H1 (cell line): ENCODE results near the gene CAV1. TPM values are rescaled to one million over a fixed set of nuclear protein-coding genes. Genes with fewer than 3 reads are reported as not detected.

Experiments used
- CTCF ChIA-PET: fragments of 300-600 bp; sonication (Branson Sonifier 250); formaldehyde crosslinking; loops from one replicate; lab custom pipeline; 2021; ENCODE audit not compliant: partially characterized antibody; lab: Charles Lee
- POLR2A ChIA-PET: fragments of 300-600 bp; sonication (Branson Sonifier 250); formaldehyde crosslinking; loops from one replicate; lab custom pipeline; 2021; ENCODE audit warnings: inconsistent platforms; ENCODE audit not compliant: partially characterized antibody; lab: Charles Lee
- DNase-seq, 2 experiments: peaks; one replicate each; pipeline versions ENCODE4 v3.0.0 to v3.0.0-alpha.2; 2010 to 2022; ENCODE audit warnings: low spot score in 2 of 2, low read depth in 1 of 2, mixed read lengths in 1 of 2
- FAIRE-seq: peaks from 2 replicates; lab custom pipeline; 2011; peaks lifted over from hg19 to GRCh38; lab: Jason Lieb, UNC
- H2AFZ ChIP-seq: 2 replicates; pipeline ENCODE4 v1.8.1; 2012; ENCODE audit warnings: low read length, inconsistent platforms
- H2AK5ac ChIP-seq: 2 replicates; pipeline ENCODE4 v1.6.1; 2013; ENCODE audit warnings: low read depth, low read length
- H2BK120ac ChIP-seq: replicated peaks from 2 replicates; pipeline ENCODE3; 2013; ENCODE audit warnings: low read depth, low read length, inconsistent platforms
- H2BK12ac ChIP-seq: 2 replicates; pipeline ENCODE4 v1.6.1; 2013; ENCODE audit warnings: low read depth, low read length
- H2BK15ac ChIP-seq: 2 replicates; pipeline ENCODE4 v1.6.1; 2013; ENCODE audit warnings: low read length
- H2BK20ac ChIP-seq: 2 replicates; pipeline ENCODE4 v1.6.1; 2013; ENCODE audit warnings: low read length
- H2BK5ac ChIP-seq: 2 replicates; pipeline ENCODE4 v1.6.1; 2013; ENCODE audit warnings: low read depth, low read length
- H3K14ac ChIP-seq: 2 replicates; pipeline ENCODE4 v1.6.1; 2013; ENCODE audit warnings: inconsistent platforms; ENCODE audit not compliant: insufficient read length
- H3K18ac ChIP-seq: 2 replicates; pipeline ENCODE4 v1.6.1; 2013; ENCODE audit warnings: low read length; ENCODE audit errors: extremely low read depth
- H3K23ac ChIP-seq: 2 replicates; pipeline ENCODE4 v1.6.1; 2013; ENCODE audit warnings: inconsistent platforms; ENCODE audit not compliant: insufficient read length
- H3K23me2 ChIP-seq: 2 replicates; pipeline ENCODE4 v1.6.1; 2013; ENCODE audit warnings: low read depth, low read length
- H3K27ac ChIP-seq: 2 replicates; pipeline ENCODE4 v1.6.1; 2011; ENCODE audit warnings: low read depth, low read length, inconsistent platforms
- H3K27me3 ChIP-seq, 4 experiments: replicated peaks in 1 of 4; 1 replicate in 1 of 4; 2 replicates in 3 of 4; pipeline versions ENCODE4 v1.6.1 to v1.8.1; 2011 to 2013; ENCODE audit warnings: low read length in 3 of 4, mild to moderate bottlenecking in 3 of 4, inconsistent platforms in 2 of 4, mixed read lengths in 2 of 4, moderate library complexity in 1 of 4; ENCODE audit not compliant: control insufficient read depth in 3 of 4, insufficient read depth in 3 of 4; ENCODE audit errors: extremely low read depth in 1 of 4
- H3K36me3 ChIP-seq, 4 experiments: 2 replicates each; pipeline versions ENCODE4 v1.6.1 to v1.8.1; 2011 to 2013; ENCODE audit warnings: mild to moderate bottlenecking in 4 of 4, low read length in 3 of 4, moderate library complexity in 2 of 4, control low read depth in 1 of 4, inconsistent platforms in 1 of 4; ENCODE audit not compliant: insufficient read depth in 4 of 4, control insufficient read depth in 2 of 4
- H3K4ac ChIP-seq: replicated peaks from 2 replicates; pipeline ENCODE3; 2013; ENCODE audit warnings: low read length, low read depth, mixed read lengths, inconsistent platforms; ENCODE audit not compliant: insufficient read length
- H3K4me1 ChIP-seq, 4 experiments: replicated peaks in 1 of 4; 1 replicate in 1 of 4; 2 replicates in 3 of 4; pipeline versions ENCODE4 v1.6.1 to v1.8.1; 2011 to 2013; ENCODE audit warnings: low read length in 3 of 4, inconsistent platforms in 2 of 4, mixed read lengths in 1 of 4; ENCODE audit not compliant: insufficient read depth in 4 of 4, control insufficient read depth in 3 of 4
- H3K4me2 ChIP-seq, 2 experiments: 2 replicates each; pipeline versions ENCODE4 v1.6.1 to v1.8.1; 2011 to 2013; ENCODE audit warnings: low read depth in 2 of 2, low read length in 2 of 2, control low read depth in 1 of 2, inconsistent platforms in 1 of 2, mild to moderate bottlenecking in 1 of 2; ENCODE audit not compliant: insufficient read depth in 1 of 2
- H3K4me3 ChIP-seq, 4 experiments: fragments of 200-600, 300-600 bp in 1 of 4; sonication (generic), shearing (Covaris generic), sonication (Bioruptor Twin) in 1 of 4; 2 replicates each; pipeline versions ENCODE4 v1.5.1 to v1.8.1; 2011 to 2016; ENCODE audit warnings: low read length in 4 of 4, low read depth in 3 of 4, control low read depth in 2 of 4, inconsistent platforms in 2 of 4, mild to moderate bottlenecking in 2 of 4, mixed read lengths in 1 of 4, moderate library complexity in 1 of 4; ENCODE audit not compliant: insufficient read depth in 2 of 4; ENCODE audit errors: extremely low read depth in 1 of 4
- H3K56ac ChIP-seq: replicated peaks from 2 replicates; pipeline ENCODE3; 2013; ENCODE audit warnings: low read depth, mild to moderate bottlenecking, mixed read lengths, low read length, inconsistent platforms; ENCODE audit not compliant: insufficient read length
- H3K79me1 ChIP-seq: 2 replicates; pipeline ENCODE4 v1.6.1; 2013; ENCODE audit warnings: low read depth, low read length, control low read depth
- H3K79me2 ChIP-seq, 2 experiments: 2 replicates each; pipeline versions ENCODE4 v1.6.1 to v1.8.1; 2012 to 2013; ENCODE audit warnings: low read length in 2 of 2, mild to moderate bottlenecking in 2 of 2, inconsistent platforms in 1 of 2; ENCODE audit not compliant: insufficient read depth in 2 of 2, control insufficient read depth in 1 of 2
- H3K9ac ChIP-seq, 4 experiments: replicated peaks in 1 of 4; 1 replicate in 1 of 4; 2 replicates in 3 of 4; pipeline versions ENCODE4 v1.6.1 to v1.8.1; 2011 to 2013; ENCODE audit warnings: low read depth in 3 of 4, low read length in 3 of 4, control low read depth in 2 of 4, mild to moderate bottlenecking in 2 of 4, moderate library complexity in 2 of 4, inconsistent platforms in 1 of 4; ENCODE audit errors: extremely low read depth in 1 of 4
- H3K9me3 ChIP-seq, 2 experiments: 2 replicates each; pipeline versions ENCODE4 v1.6.1 to v1.8.1; 2012 to 2013; ENCODE audit warnings: mild to moderate bottlenecking in 2 of 2, moderate library complexity in 2 of 2, control low read depth in 1 of 2, inconsistent platforms in 1 of 2, low read depth in 1 of 2, low read length in 1 of 2, mixed read lengths in 1 of 2; ENCODE audit not compliant: insufficient read depth in 2 of 2
- H4K20me1 ChIP-seq, 2 experiments: replicated peaks in 1 of 2; 2 replicates each; pipeline versions ENCODE3 to v1.8.1; 2011 to 2013; ENCODE audit warnings: inconsistent platforms in 2 of 2, low read length in 2 of 2, mild to moderate bottlenecking in 1 of 2; ENCODE audit not compliant: insufficient read depth in 2 of 2, control insufficient read depth in 1 of 2
- H4K5ac ChIP-seq: 2 replicates; pipeline ENCODE4 v1.6.1; 2013; ENCODE audit warnings: low read length, low read depth, mixed read lengths, inconsistent platforms; ENCODE audit not compliant: insufficient read length
- H4K8ac ChIP-seq: 2 replicates; pipeline ENCODE4 v1.8.0; 2013; ENCODE audit warnings: mild to moderate bottlenecking, moderate library complexity, low read length, inconsistent platforms; ENCODE audit not compliant: insufficient read depth; ENCODE audit errors: extremely low read depth
- H4K91ac ChIP-seq: replicated peaks from 2 replicates; pipeline ENCODE3; 2013; ENCODE audit warnings: low read length, mixed read lengths, inconsistent platforms; ENCODE audit not compliant: insufficient read length
- WGBS, 2 experiments: shearing (Covaris generic) in 1 of 2; methylation state at CpG; one replicate each; pipeline versions ENCODE4 v1.1.6 to v1.1.7; 2013 to 2015; ENCODE audit warnings: low lambda C conversion rate in 2 of 2, mixed read lengths in 2 of 2, inconsistent platforms in 1 of 2, low coverage in 1 of 2, missing lambda C conversion rate in 1 of 2; ENCODE audit not compliant: insufficient replicate concordance in 2 of 2, insufficient coverage in 1 of 2, insufficient read length in 1 of 2; ENCODE audit errors: extremely low coverage in 1 of 2, missing lambda C conversion rate in 1 of 2; 5-methylcytosine and 5-hydroxymethylcytosine counted together
- polyA plus RNA-seq, 7 experiments: library from polyadenylated mRNA; depleted of rRNA in 3 of 7; stranded (reverse) in 5 of 7; unstranded in 2 of 7; fragments of >200 nt in 5 of 7; fragments of 200-250 nt in 2 of 7; gene quantifications; 1 replicate in 5 of 7; 2 replicates in 1 of 7; 4 replicates in 1 of 7; pipeline versions ENCODE4 v1.2.1 to v1.2.3, GENCODE V29; 2011 to 2013; ENCODE audit warnings: missing spikeins in 2 of 7, mixed read lengths in 2 of 7
- total RNA-seq: library from RNA; stranded (reverse); fragmentation: NEBNext Ultra II Directional; extraction: Animal tissue kit (Norgen Biotek cat#: 25700); gene quantifications from 2 replicates; pipeline ENCODE4 v1.2.1, GENCODE V29; 2021

CAV1 gene
- total and polyA plus RNA-seq, 2 of the 8 experiments (the other 6 are each of a cell fraction or from before 2014, with no cell fraction given): 16.3 to 21.8 TPM

GRCh38 chr7:116557066-116557585 is 32.3 kb downstream of the CAV1 start:
- no peak overlapping the region for H3K56ac ChIP-seq
- H3K27ac ChIP-seq: no peak overlapping the region
- no peak overlapping the region for H2BK5ac ChIP-seq
- no peak overlapping the region for H2AK5ac ChIP-seq
- no peaks in the 10 kb centered on the region for H3K27me3 ChIP-seq
- no peaks in the 10 kb centered on the region for H3K79me1 ChIP-seq
- no peak overlapping the region for H4K8ac ChIP-seq
- H3K23ac ChIP-seq: no peak overlapping the region
- no peak overlapping the region for H3K4me3 ChIP-seq
- H2BK20ac ChIP-seq: no peak overlapping the region
- FAIRE-seq (no peak), DNase-seq (no peak)
- H3K9ac ChIP-seq: no peak overlapping the region
- no peak overlapping the region for H3K14ac ChIP-seq
- H3K18ac ChIP-seq: no peak overlapping the region
- no peak overlapping the region for H2BK120ac ChIP-seq
- H4K5ac ChIP-seq: no peak overlapping the region
- H3K36me3 ChIP-seq: no peaks in the 10 kb centered on the region
- ChIA-PET CTCF (interaction anchor here (0.6 to 1.4 kb wide), 2 partner anchors 34 to 266 kb away, joined by 4 to 5 read pairs; no protein-coding TSS in a partner anchor), POLR2A (no interaction called here)
- no peak overlapping the region for H3K4me2 ChIP-seq
- no peaks in the 10 kb centered on the region for H3K9me3 ChIP-seq
- no peak overlapping the region for H3K4ac ChIP-seq
- H4K20me1 ChIP-seq: no peaks in the 10 kb centered on the region
- H2BK12ac ChIP-seq: no peak overlapping the region
- no peaks in the 10 kb centered on the region for H3K79me2 ChIP-seq
- peaks cover 0 to 3% (median 0%) of the 10 kb centered on the region in 4 experiments; a peak in 1 of 7 replicates for H3K4me1 ChIP-seq
- no peak overlapping the region for H4K91ac ChIP-seq
- no peak overlapping the region for H2AFZ ChIP-seq
- WGBS, 2 experiments: 77% methylated on average over 3 of the region's 3 CpGs; no CpG with 5 or more reads in 1 of the 2 experiments
- no peaks in the 10 kb centered on the region; the same call in 1 of the 2 replicates for H3K23me2 ChIP-seq
- H2BK15ac ChIP-seq: no peak overlapping the region
